AG09309 (cell line): ENCODE measurements around the gene ST6GAL1.

Source experiments
- DNase-seq: peaks from one replicate; pipeline ENCODE4 v3.0.0-alpha.2; 2010; ENCODE audit warnings: low read depth
- H3K4me3 ChIP-seq: 2 replicates; pipeline ENCODE4 v1.5.1; 2011; ENCODE audit warnings: mild to moderate bottlenecking, low read depth, low read length, moderate library complexity; ENCODE audit not compliant: control insufficient read depth
- TF ChIP-seq, protein P1 (sequence below): IDR thresholded peaks from 2 replicates; pipeline ENCODE4 v1.5.1; 2011; ENCODE audit warnings: mild to moderate bottlenecking, low read depth, low read length, inconsistent platforms; ENCODE audit not compliant: insufficient read depth, control insufficient read depth; ENCODE audit errors: missing control alignments

The ST6GAL1 gene

DNA sequence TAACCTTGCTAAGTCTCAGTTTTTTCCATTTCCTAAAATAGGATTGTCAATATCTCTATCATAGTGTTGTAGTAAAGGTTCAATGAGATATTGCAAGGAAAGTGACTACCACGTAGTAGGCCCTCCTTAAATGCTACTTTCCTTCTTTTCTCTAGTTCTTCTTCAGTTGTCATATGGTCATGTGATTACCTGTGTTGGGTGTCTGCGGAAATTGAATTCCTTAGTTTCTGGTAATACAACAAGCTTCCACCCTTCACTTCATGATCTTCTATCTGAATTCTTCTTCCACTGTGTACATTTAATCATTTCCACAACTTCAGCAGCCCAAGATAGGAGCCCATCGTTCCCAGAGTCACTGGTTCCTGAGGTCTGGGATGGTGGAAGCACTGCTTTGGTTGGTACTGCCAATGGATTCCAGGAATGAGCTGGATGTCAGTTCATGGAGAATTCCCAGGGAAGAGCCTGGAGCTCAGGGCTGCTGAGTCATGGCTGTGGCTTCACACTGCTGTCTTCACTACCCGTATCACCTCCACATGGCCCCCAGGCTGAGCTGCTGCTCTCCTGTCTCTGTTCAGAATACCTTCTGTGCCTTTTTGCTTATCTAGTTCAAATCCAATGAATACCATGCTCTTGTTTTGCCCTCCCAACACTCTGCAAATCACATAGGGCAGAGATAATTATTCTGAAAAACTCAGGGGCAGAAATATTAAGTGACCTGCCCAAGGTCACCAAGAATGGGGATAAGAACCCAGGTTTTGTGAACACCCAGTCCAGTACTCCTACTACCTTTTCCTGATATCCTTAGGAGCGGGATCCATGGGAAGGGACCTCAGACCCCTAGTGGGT lies 110.4 kb downstream of the ST6GAL1 start:
- TF ChIP-seq, protein P1, sequence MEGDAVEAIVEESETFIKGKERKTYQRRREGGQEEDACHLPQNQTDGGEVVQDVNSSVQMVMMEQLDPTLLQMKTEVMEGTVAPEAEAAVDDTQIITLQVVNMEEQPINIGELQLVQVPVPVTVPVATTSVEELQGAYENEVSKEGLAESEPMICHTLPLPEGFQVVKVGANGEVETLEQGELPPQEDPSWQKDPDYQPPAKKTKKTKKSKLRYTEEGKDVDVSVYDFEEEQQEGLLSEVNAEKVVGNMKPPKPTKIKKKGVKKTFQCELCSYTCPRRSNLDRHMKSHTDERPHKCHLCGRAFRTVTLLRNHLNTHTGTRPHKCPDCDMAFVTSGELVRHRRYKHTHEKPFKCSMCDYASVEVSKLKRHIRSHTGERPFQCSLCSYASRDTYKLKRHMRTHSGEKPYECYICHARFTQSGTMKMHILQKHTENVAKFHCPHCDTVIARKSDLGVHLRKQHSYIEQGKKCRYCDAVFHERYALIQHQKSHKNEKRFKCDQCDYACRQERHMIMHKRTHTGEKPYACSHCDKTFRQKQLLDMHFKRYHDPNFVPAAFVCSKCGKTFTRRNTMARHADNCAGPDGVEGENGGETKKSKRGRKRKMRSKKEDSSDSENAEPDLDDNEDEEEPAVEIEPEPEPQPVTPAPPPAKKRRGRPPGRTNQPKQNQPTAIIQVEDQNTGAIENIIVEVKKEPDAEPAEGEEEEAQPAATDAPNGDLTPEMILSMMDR, result no peak
- DNase-seq, result no peak
- H3K4me3 ChIP-seq, result no peak overlapping the region

DNA sequence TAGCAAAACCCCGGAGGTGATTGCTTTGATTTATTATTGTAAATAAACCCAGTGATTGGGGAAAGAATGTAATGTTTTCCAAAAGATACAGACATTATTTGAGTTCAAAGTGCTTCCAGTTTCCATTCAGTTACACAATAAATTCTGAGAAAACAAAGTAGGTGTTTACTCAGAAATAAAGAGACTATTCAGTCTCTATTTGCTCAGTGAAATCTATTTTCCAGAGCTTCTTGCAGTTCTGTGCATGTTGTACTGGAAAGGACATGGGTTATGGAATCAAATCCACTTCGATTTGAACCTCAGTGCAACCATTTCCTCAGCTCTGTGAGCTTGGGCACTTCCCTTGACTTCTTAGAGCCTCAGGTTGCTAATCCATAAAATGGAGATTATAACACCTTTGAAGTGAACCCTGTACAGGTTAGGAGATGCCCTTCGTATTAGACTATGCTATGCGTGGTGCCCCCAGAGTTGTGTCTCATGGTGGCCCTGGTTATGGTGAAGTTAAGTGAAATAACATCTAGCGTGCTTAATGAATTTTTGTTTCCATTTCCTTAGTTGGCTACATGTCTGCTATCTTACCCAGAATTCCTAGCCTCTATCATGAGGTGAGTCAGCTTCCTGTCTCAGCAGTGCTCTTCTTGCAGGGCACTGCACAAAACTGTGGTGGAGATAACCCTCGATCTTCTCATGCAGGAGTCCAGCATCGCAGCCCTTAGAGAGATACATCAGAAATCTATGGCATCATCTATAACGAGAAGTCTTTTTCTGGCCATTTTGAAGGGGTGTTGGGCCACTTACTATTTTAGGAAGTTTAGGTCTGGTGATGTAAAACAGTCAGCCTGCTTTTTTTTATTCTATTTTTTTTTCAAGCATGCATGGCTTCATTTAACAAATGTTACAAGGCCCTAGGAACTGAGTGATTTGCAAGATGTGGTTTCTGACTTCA lies 111.3 kb downstream of the ST6GAL1 start:
- no peak overlapping the region for H3K4me3 ChIP-seq
- TF ChIP-seq, protein P1, result no peak
- DNase-seq, result no peak

DNA sequence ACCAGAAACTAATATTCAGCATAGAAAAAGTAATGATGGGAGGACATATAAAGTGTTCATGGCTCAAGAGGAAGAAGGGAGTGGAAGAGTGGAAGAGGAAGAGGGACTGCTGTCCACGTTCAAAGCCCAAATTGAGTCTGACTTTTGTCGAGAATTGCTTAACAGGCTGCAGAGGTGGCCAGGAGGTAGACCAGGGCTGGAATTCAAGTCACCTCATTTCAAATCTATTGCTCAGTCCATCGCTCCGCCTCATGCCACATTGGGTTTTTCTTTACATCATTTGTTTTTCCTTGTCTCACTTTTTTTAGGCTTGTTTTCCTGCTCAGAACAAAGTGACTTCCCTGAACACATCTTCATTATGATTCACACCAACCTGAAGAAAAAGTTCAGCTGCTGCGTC lies 112.0 kb downstream of the ST6GAL1 start:
- TF ChIP-seq, protein P1, result no peak
- DNase-seq, result no peak
- H3K4me3 ChIP-seq, result no peak overlapping the region

DNA sequence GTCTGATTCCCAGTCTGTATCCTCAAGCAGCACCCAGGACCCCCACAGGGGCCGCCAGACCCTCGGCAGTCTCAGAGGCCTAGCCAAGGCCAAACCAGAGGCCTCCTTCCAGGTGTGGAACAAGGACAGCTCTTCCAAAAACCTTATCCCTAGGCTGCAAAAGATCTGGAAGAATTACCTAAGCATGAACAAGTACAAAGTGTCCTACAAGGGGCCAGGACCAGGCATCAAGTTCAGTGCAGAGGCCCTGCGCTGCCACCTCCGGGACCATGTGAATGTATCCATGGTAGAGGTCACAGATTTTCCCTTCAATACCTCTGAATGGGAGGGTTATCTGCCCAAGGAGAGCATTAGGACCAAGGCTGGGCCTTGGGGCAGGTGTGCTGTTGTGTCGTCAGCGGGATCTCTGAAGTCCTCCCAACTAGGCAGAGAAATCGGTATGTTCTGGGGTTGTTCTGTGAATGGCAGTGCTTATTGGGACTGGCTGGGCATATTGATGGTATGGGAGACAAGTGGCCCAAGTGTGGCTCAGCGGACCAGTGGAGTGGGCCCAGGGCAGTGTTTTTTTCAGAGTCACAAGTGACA lies 112.6 kb downstream of the ST6GAL1 start:
- TF ChIP-seq, protein P1, result no peak
- DNase-seq, result no peak
- no peak overlapping the region for H3K4me3 ChIP-seq

DNA sequence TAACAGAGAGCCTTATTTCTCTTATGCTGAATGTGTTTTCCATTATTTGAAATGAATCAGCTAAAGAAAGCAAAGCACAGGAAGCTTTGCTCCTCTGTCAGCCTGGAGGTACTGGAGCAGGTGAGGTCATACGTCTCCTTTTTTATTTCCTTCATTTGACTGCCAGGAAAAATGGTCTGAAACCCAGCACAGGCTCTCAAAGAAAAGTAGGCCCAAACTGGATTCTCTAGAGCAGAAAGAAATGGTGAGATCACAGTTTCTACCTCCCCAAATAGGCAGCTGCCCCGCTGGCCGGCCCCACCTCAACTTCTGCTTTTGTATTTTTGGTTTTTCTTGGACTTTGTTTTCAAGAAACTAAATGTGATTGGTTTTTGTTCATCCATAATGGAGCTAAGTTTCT lies 113.9 kb downstream of the ST6GAL1 start:
- H3K4me3 ChIP-seq, result no peak overlapping the region
- TF ChIP-seq, protein P1, result no peak
- DNase-seq, result no peak

DNA sequence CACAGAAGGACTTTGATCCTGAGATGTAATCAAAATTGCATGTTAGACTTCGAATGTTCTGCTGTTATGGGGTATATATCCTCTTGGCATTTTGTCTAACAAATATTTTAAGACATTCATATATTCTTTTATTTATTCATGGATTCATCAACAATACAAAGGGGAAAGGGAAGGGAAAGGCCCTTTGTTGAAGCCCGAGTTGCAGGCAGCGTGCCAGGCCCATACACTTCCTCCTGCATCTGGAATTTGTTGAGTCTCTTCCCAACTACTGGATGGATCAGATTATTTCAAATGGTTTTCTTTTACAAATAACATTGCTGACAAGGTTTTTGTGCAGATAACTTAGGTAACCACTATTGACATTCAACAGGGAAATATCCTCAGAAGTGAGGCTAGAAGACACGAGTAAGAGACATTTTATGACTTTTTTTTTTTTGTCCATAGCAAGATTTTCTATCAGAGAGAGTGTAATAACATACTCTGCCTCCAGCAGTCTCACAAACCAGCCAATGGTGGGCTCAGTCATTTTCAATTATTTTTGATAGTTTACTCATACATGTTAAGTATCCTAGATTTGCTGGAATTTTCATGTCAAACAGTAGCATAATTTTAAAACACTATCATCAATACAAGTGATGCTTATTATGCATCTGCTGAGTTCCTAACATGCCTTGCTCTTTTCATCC lies 114.7 kb downstream of the ST6GAL1 start:
- TF ChIP-seq, protein P1, result peak; percentile 10
- DNase-seq, result no peak

More for the DNA sequence above, 114.7 kb downstream of the ST6GAL1 start:
- no peak overlapping the region for H3K4me3 ChIP-seq
